HEK293 (cell line): Measurements from ENCODE around the gene USP22.
"Not testable (repeated sequence)": the region's sequence is repeated elsewhere in the genome, so short reads cannot be mapped to it uniquely, and the experiment has no call there.

Experiments
- CTCF ChIA-PET: fragments of 350-600 bp; formaldehyde crosslinking; extraction: SDS; loops from one replicate; lab custom pipeline; 2021; ENCODE audit warnings: antibody characterized with exemption; lab: Yijun Ruan, JAX
- POLR2A ChIA-PET: fragments of 300-600 bp; formaldehyde crosslinking; extraction: SDS; loops from one replicate; lab custom pipeline; 2020; ENCODE audit warnings: antibody characterized with exemption, inconsistent platforms; lab: Yijun Ruan, JAX
- H3K27ac ChIP-seq: fragments of 200-500 bp; sonication (Bioruptor generic); 2 replicates; pipeline ENCODE4 v1.5.1; 2014; ENCODE audit warnings: low read depth, low read length, control low read depth, inconsistent platforms; ENCODE audit errors: extremely low read depth
- H3K36me3 ChIP-seq, 2 experiments: fragments of 200-500 bp in 1 of 2; sonication (Bioruptor generic) in 1 of 2; 1 replicate in 1 of 2; 2 replicates in 1 of 2; pipeline ENCODE4 v1.5.1; 2014 to 2017; ENCODE audit warnings: inconsistent platforms in 2 of 2, low read length in 2 of 2; ENCODE audit not compliant: control insufficient read depth in 2 of 2, insufficient read depth in 1 of 2
- H3K4me1 ChIP-seq: fragments of 200-500 bp; sonication (Bioruptor generic); 2 replicates; pipeline ENCODE4 v1.5.1; 2014; ENCODE audit warnings: mild to moderate bottlenecking, low read length, inconsistent platforms; ENCODE audit not compliant: control insufficient read depth, insufficient read depth
- H3K4me3 ChIP-seq: 2 replicates; pipeline ENCODE4 v1.5.1; 2011; ENCODE audit warnings: low read depth, mild to moderate bottlenecking, control low read depth, low read length, moderate library complexity
- H3K9me3 ChIP-seq: fragments of 200-500 bp; sonication (Bioruptor generic); 2 replicates; pipeline ENCODE4 v1.5.1; 2014; ENCODE audit warnings: low read depth, low read length, inconsistent platforms; ENCODE audit not compliant: control insufficient read depth, insufficient read depth
- KLF1 ChIP-seq: fragments of 450-650 bp; formaldehyde crosslinking; IDR thresholded peaks from 2 replicates; pipeline ENCODE4 v1.5.1; 2016; ENCODE audit warnings: missing biosample characterization, missing genetic modification characterization
- KLF16 ChIP-seq: fragments of 450-650 bp; formaldehyde crosslinking; IDR thresholded peaks from 2 replicates; pipeline ENCODE4 v1.5.1; 2017; ENCODE audit warnings: missing biosample characterization, missing genetic modification characterization
- TSHZ1 ChIP-seq: fragments of 450-650 bp; formaldehyde crosslinking; IDR thresholded peaks from 2 replicates; pipeline ENCODE4 v1.5.1; 2016; ENCODE audit warnings: missing biosample characterization, missing genetic modification characterization, borderline replicate concordance
- ZFP41 ChIP-seq: fragments of 450-650 bp; formaldehyde crosslinking; IDR thresholded peaks from 2 replicates; pipeline ENCODE4 v1.5.1; 2016; ENCODE audit warnings: missing biosample characterization, missing genetic modification characterization, borderline replicate concordance
- ZNF202 ChIP-seq: fragments of 450-650 bp; formaldehyde crosslinking; IDR thresholded peaks from 2 replicates; pipeline ENCODE4 v1.5.1; 2016; ENCODE audit warnings: missing biosample characterization, missing genetic modification characterization, borderline replicate concordance
- ZNF274 ChIP-seq, 2 experiments: fragments of 200-500 bp in 1 of 2; fragments of 450-650 bp in 1 of 2; sonication (Bioruptor generic) in 1 of 2; formaldehyde crosslinking in 1 of 2; IDR thresholded peaks; 2 replicates each; pipeline versions ENCODE4 v1.5.1 to v1.6.1; 2014 to 2016; ENCODE audit warnings: borderline replicate concordance in 1 of 2, inconsistent platforms in 1 of 2, low read length in 1 of 2, missing biosample characterization in 1 of 2, missing genetic modification characterization in 1 of 2
- ZNF514 ChIP-seq: fragments of 450-650 bp; formaldehyde crosslinking; IDR thresholded peaks from 2 replicates; pipeline ENCODE4 v1.5.1; 2016; ENCODE audit warnings: missing biosample characterization, missing genetic modification characterization
- ZNF529 ChIP-seq: fragments of 450-650 bp; formaldehyde crosslinking; IDR thresholded peaks from 2 replicates; pipeline ENCODE4 v1.5.1; 2017; ENCODE audit warnings: missing genetic modification characterization, missing biosample characterization; ENCODE audit not compliant: insufficient replicate concordance
- ZNF621 ChIP-seq: fragments of 450-650 bp; formaldehyde crosslinking; IDR thresholded peaks from 2 replicates; pipeline ENCODE4 v1.5.1; 2017; ENCODE audit warnings: missing biosample characterization, missing genetic modification characterization
- ZNF626 ChIP-seq: fragments of 450-650 bp; sonication (Bioruptor Pico); formaldehyde crosslinking; IDR thresholded peaks from 2 replicates; pipeline ENCODE4 v1.5.1; 2018; ENCODE audit warnings: missing biosample characterization, missing genetic modification characterization, inconsistent platforms
- ZNF792 ChIP-seq: fragments of 450-650 bp; formaldehyde crosslinking; IDR thresholded peaks from 2 replicates; pipeline ENCODE4 v1.5.1; 2016; ENCODE audit warnings: missing biosample characterization, missing genetic modification characterization
- ZNF843 ChIP-seq: fragments of 450-650 bp; formaldehyde crosslinking; IDR thresholded peaks from 2 replicates; pipeline ENCODE4 v1.5.1; 2016; ENCODE audit warnings: missing biosample characterization, missing genetic modification characterization
- TF ChIP-seq, protein P1 (sequence below): fragments of 450-650 bp; formaldehyde crosslinking; IDR thresholded peaks from 2 replicates; pipeline ENCODE4 v1.5.1; 2016; ENCODE audit warnings: missing biosample characterization, missing genetic modification characterization
- TF ChIP-seq, protein P2 (sequence below): fragments of 450-650 bp; formaldehyde crosslinking; IDR thresholded peaks from 2 replicates; pipeline ENCODE4 v1.5.1; 2017; ENCODE audit warnings: missing biosample characterization, missing genetic modification characterization
- TF ChIP-seq, protein P3 (sequence below): fragments of 450-650 bp; formaldehyde crosslinking; IDR thresholded peaks from 2 replicates; pipeline ENCODE4 v1.5.1; 2016; ENCODE audit warnings: missing biosample characterization, missing genetic modification characterization

The USP22 gene

GRCh38 chr17:20979007-20979791 is 63.6 kb downstream of the USP22 start:
- H3K9me3 ChIP-seq, H3K4me3 ChIP-seq, H3K27ac ChIP-seq, H3K4me1 ChIP-seq, H3K36me3 ChIP-seq: not testable (repeated sequence)
- ChIA-PET POLR2A (interaction anchor here (0.6 kb wide), 1 partner anchor 985 kb away, joined by 3 read pairs; no protein-coding TSS in a partner anchor), CTCF (interaction anchor here (0.6 to 1.6 kb wide), 3 partner anchors 14 to 218 kb away, joined by 3 to 8 read pairs (median 6); no protein-coding TSS in a partner anchor)

DNA sequence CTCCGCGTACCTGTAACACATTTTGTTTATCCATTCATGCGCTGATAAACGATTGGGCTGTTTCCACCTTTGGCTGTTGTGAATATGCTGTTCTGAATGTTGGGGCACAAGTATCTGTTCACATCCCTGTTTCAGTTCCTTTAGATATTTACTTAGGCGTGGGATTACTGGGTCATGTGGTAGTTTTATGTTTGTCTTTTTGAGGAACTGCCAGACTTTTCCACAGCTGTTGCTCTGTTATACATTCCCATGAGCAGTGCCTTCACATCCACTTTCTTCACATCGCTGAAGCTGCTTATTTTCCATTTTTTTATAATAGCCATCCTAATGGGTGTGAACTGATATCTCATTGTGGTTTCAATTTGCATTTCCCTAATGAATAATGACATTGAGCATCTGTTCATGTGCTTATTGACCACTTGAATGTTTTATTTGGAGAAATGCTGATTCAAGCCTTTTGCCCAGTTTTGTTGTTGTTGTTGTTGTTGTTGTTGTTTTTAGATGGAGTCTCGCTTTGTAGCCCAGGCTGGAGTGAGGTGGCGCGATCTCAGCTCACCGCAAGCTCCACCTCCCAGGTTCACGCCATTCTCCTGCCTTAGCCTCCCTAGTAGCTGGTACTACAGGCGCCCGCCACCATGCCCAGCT is 65.1 kb downstream of the USP22 start:
- H3K9me3 ChIP-seq, H3K4me3 ChIP-seq, H3K4me1 ChIP-seq, POLR2A ChIA-PET, H3K27ac ChIP-seq, H3K36me3 ChIP-seq: not testable (repeated sequence)
- CTCF ChIA-PET = interaction anchor here (0.7 to 1.6 kb wide), 2 partner anchors 15 to 37 kb away, joined by 3 to 6 read pairs; no protein-coding TSS in a partner anchor

DNA sequence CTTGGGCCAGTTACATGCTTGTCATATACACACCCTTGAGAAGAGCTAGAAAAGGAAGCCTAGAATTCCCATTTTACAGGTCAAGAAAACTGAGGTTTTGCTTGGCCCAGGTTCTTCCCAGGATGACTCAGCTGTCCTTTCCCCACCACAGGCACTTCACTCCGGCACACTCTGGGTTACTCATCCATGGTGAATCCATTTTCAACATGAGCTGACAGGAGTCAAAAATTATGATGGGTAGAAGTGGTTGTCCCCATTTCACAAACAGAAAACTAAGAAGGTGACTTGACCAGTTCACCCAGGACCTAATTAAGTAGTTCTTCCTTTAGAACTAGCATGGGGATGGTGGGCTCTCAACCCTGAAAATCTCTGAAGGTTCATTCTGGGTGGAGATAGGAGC is 67.2 kb downstream of the USP22 start:
- Histone ChIP-seq H3K4me1 (no peaks in the 10 kb centered on the region), H3K36me3 (no peaks in the 10 kb centered on the region), H3K9me3 (no peaks in the 10 kb centered on the region), H3K27ac (no peak overlapping the region), H3K4me3 (no peak overlapping the region)
- CTCF ChIA-PET = interaction anchor here (0.6 kb wide), 1 partner anchor 52 kb away, joined by 3 read pairs; no protein-coding TSS in a partner anchor
- POLR2A ChIA-PET = no interaction called here
- TF ChIP-seq, protein P1, sequence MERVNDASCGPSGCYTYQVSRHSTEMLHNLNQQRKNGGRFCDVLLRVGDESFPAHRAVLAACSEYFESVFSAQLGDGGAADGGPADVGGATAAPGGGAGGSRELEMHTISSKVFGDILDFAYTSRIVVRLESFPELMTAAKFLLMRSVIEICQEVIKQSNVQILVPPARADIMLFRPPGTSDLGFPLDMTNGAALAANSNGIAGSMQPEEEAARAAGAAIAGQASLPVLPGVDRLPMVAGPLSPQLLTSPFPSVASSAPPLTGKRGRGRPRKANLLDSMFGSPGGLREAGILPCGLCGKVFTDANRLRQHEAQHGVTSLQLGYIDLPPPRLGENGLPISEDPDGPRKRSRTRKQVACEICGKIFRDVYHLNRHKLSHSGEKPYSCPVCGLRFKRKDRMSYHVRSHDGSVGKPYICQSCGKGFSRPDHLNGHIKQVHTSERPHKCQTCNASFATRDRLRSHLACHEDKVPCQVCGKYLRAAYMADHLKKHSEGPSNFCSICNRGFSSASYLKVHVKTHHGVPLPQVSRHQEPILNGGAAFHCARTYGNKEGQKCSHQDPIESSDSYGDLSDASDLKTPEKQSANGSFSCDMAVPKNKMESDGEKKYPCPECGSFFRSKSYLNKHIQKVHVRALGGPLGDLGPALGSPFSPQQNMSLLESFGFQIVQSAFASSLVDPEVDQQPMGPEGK (tag by site-specific recombination) = no peak
- no peak for TF ChIP-seq ZNF202 (tag by site-specific recombination)
- no peak for TF ChIP-seq ZNF621 (tag by site-specific recombination)
- TF ChIP-seq ZNF792 = no peak
- no peak for TF ChIP-seq ZNF529 (tag by site-specific recombination)
- no peak for TF ChIP-seq ZNF274 (IDR thresholded peaks at IDR 0.05; ENCODE audit: low read length)
- no peak for TF ChIP-seq ZNF274 (tag by site-specific recombination; IDR thresholded peaks at IDR 0.05; ENCODE audit: borderline replicate concordance)
- TF ChIP-seq KLF16 (tag by site-specific recombination) = no peak
- TF ChIP-seq TSHZ1 (tag by site-specific recombination) = no peak
- no peak for TF ChIP-seq ZNF843 (tag by site-specific recombination)
- no peak for TF ChIP-seq ZNF514 (tag by site-specific recombination)
- no peak for TF ChIP-seq KLF1 (tag by site-specific recombination)
- no peak for TF ChIP-seq ZNF626
- TF ChIP-seq, protein P2, sequence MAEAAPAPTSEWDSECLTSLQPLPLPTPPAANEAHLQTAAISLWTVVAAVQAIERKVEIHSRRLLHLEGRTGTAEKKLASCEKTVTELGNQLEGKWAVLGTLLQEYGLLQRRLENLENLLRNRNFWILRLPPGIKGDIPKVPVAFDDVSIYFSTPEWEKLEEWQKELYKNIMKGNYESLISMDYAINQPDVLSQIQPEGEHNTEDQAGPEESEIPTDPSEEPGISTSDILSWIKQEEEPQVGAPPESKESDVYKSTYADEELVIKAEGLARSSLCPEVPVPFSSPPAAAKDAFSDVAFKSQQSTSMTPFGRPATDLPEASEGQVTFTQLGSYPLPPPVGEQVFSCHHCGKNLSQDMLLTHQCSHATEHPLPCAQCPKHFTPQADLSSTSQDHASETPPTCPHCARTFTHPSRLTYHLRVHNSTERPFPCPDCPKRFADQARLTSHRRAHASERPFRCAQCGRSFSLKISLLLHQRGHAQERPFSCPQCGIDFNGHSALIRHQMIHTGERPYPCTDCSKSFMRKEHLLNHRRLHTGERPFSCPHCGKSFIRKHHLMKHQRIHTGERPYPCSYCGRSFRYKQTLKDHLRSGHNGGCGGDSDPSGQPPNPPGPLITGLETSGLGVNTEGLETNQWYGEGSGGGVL (tag by site-specific recombination) = no peak
- TF ChIP-seq, protein P3, sequence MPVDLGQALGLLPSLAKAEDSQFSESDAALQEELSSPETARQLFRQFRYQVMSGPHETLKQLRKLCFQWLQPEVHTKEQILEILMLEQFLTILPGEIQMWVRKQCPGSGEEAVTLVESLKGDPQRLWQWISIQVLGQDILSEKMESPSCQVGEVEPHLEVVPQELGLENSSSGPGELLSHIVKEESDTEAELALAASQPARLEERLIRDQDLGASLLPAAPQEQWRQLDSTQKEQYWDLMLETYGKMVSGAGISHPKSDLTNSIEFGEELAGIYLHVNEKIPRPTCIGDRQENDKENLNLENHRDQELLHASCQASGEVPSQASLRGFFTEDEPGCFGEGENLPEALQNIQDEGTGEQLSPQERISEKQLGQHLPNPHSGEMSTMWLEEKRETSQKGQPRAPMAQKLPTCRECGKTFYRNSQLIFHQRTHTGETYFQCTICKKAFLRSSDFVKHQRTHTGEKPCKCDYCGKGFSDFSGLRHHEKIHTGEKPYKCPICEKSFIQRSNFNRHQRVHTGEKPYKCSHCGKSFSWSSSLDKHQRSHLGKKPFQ = no peak
- no peak for TF ChIP-seq ZFP41 (tag by site-specific recombination)
